Activated CD4-positive, alpha-beta T cell treated with anti-CD3 and anti-CD28 coated beads for 24 hours (primary cell): ENCODE results near the gene SRC.

Experiments
- DNase-seq, 2 donors: peaks; one replicate each; pipeline ENCODE4 v3.0.0-alpha.2; 2020; ENCODE audit warnings: low read depth in 2 of 2

The SRC gene

DNA sequence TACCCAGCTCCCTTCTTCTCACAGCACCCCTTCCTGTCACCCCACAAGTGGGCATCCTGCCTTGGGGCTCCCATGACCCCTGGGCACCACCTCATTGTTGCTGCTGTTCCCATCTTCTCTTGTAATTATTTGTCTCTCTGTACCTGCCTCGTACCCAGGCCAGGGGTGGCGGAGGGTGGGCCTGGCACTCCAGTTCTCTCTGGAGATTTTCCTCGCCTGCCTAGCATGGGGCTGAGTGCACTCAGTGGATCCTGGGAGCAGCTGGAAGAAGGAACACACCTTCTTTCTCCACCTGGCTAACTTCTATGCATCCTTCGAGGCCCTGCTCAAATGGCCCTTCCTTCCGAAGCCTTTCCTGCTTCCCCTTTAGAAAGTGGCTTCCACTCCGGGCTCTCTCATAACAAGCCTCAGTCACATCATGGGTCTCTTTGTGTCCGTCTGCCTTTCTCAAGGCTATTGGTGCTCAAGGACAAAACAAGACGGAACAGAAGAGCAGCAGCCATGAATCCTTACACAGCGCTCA, 79.2 kb downstream of the SRC start:
- no peak for DNase-seq

DNA sequence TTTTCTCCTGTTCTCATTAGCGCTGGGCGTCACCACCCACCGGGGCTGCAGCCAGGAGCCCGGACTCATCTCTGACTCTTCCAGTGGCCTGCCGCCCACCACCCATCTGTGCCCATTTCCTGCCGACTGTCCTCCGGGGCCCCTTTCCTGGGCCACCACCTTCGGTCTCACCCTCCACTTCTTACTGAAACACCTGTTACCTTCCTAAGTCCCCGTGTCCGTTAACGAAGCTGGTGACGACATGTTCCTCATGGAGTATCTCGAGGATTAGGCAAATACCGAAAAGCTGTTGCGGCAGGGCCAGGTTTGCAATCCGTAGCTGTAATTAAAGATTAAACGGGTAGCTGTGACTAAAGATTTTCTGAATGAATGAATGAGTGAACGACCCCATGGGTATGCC, 80.2 kb downstream of the SRC start:
- DNase-seq = no peak

DNA sequence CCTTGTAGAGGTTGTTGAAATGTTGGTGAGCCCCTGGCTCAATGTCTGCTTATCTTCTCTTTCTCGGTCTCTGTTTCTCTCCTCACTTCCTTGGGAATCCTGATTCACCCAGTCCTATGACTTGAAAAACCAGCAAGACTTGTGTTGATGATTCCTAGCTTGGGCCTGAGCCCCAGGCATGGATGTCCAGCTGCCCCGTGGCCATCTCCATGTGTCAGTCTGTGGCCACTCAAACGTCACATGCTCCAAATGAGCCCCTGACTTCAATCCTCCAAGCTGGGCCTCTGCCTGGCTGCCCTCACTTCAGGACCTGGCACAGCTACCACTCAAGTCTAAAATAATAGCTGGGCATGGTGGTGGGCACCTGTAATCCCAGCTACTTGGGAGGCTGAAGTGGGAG, 81.0 kb downstream of the SRC start:
- DNase-seq = no peak

DNA sequence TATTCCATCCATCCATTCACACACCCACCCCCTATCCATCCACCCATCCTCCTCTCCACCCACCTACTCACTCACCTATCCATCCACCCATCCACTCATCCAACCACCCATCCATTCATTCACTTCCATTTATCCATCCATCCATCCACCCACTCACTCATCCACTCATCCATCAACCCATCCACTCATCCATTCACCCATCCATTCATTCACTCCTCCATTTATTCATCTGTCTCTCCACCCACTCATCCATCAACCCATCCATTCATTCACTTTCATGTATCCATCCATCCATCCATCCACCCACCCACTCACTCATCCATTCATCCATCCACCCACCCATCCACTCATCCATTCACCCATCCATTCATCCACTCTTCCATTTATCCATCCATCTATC, 84.1 kb downstream of the SRC start:
- DNase-seq = no peak

DNA sequence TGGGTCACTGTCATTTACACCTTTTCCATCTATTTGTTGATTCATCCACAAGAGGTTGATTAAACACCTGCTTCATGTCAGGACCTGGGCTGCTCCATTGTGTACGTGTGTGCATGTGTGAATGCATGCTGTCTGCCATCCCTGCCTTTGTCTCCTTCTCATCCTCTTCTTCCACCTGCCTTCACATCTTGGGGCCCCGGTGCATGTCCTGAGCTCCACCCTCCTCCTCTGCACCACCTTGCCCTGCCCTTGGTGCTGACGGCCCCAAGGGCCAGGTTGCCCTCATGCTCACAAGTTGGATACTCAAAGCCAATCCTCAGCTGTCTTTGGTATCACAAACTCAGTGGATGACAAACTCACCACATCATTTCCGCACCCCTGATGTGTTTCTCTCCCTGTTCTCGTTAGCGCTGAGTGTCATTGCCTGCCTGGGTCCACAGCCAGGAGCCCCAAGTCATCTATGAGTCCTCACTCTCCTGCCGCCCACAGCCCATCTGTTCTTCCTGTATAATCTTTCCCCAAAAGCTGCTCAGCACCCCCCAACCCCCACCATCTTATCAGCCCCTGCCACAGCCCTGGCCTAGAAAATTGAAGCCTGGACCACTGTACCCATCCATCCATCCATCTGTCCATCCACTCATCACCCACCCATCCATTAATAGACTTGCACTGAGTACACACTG, 85.0 kb downstream of the SRC start:
- no peak for DNase-seq

DNA sequence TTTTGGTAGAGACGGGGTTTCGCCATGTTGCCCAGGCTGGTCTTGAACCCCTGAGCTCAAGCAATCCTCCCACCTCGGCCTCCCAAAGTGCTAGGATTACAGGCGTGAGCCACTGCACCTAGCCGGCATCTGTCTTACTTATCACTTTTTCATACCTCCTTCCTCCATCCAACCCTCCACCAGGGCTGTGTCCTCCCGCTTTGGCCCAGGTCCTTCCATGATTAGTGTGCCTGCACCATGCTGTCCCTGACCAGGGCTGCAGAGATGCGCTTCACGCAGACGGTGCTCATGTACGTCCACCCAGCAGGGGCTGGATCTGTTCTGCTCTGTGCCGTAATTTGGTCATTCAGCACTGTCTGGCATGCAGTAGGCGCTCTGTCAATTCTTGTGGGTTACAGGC, 85.8 kb downstream of the SRC start:
- no peak for DNase-seq

DNA sequence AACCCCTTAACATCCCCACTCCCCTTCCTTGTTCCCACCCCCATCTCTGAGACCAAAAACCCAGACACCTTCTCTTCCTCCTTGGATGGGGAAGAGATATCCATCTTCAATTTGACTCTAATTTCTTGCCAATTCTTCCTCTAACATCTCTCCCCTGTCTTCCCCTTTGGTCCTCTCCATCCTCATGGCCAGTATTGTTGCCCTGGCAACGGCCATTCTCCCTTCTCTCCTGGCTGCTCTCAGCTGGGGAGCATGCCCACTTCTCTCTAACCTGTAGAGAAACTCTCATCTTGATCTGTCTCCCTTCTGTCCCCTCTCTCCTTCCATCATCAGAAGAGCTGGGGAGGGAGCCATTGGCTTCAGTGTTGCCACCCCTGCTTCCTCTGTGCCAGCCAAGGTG, 86.7 kb downstream of the SRC start:
- no peak for DNase-seq

DNA sequence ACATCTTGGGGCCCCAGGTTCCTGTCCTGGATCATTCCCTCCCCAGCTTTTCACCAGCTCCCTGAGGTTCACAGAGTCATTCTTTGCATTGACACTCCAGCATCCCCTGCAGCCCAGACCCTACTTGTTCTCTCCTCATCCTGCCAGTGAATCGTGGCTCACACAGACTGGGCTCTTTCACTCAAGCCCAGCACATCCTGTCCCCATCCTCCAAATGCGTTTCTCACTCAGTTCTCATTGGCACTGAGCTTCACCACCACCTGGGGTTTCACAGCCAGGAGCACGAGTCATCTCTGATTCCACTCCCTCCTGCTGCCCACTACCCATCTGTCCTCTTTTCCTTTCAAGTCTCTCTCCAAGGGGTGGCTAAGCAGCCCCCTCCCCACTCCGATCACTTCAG, 89.7 kb downstream of the SRC start:
- no peak for DNase-seq

DNA sequence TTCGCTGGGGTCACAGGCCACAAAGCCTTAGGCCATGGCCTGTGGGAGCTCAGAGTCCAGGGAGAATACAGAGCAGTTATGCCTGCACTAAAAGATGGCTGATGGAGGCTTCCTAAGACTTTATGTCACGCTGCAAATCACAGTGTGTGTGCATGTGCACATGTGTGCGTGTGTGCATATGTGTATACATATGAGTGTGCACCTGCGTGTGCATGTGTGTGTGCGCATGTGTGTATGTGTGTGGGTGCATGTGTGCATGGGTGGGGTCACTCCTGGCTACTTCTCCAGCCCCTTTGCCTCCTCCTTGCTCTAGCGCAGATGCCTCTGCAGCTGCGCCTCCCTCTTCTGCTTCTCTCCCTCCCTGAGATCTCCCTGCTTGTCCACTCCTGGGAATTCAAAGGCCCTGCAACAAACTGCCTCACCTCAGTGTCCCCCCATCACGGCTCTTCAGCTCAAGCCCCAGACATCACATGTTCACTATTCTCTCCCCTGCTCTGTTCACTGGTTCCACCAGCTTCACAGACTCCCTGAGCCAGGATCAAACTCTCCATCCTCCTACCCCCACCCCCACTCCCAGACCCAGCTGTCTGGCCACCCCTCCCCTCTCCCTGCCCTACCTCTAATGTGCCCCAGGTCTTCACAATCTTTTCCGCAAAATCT, 90.7 kb downstream of the SRC start:
- no peak for DNase-seq

DNA sequence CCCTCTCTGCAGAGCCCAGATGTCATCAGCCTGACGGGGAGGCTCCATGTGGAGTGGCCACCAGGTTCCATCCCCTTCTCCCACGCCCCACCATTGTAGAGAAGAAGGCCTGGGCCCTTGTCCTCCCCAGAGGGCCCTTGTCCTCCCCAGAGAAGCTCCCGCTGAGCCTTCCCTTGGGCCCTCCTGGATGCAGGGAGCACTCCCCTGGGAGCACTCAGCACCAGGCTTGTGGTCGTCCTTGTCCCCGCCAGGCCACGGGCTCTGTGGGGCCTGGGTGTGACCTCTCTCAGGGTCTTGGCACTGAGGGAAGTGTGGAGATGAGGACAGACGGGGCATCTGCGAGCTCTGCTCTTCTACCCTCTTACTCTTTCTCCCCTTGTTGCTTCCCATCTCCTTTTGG, 91.7 kb downstream of the SRC start:
- no peak for DNase-seq

DNA sequence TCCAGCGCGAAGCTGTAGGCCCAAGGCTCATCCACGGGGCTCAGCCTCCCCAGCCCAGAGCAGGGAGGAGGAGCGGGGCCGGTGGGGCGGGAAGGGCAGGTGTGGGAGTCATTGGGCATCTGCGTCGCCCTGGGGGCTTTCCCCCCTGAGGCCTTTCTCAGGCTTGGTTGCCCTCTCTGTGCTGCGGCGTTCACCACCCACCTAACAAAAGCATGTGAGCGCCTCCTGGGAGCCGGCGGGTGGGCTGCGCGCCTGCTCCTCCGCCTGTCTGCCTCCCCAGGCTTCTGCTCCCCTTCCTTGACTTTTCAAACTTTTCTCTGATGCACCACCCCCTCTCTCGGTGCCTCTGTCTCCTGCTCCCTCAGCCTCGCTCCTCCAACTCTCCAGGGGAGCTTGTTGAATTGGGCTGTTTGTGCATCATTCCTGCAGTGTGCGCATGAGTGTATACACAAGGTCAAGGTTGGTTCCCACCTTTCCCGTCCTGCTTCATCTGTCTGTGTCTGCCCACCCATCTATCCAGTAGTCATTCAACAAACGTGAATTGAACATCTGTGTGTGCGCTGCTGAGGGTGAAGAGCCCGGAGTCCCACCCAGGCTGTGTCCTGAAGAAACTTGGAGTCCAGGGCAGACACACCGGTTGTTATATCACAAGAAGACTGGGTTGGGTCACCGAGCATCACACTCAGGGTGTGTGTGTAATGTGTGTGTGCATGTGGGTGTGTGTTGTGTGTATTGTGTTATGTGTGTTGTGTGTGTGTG, 92.7 kb downstream of the SRC start:
- no peak for DNase-seq

DNA sequence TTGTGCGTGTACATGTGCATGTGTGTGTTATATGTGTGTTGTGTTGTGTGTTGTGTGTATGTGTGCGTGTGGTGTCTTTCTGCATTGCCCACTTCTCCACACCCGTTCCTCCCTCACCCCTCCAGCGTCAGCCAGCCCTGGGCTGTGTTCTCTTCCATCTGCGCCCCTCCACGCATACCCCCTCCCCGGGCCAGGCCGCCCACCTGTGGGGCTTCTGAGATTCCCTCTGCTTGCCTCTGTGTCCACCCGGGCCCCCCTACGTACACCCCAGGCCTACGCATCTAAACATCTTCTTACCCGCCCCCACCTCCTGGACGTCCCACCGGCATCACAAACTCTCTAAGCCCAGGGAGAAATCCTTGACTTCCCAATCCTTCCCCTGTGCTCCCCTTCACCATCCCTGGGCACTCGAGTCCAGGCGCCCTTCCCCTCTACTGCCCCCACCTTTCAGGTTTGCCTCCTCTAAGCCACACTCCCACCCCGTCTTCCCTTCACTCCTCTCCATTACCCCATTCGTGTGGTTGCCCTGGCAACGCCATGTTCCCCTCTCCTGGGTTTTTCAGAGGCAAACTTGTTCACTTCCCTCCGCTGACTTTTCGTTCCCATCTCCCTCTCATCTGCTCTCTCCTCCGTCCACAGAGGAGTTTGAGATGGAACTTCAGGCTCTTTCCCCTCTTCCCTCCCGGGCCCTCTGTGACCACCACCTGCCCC, 93.4 kb downstream of the SRC start:
- no peak for DNase-seq

DNA sequence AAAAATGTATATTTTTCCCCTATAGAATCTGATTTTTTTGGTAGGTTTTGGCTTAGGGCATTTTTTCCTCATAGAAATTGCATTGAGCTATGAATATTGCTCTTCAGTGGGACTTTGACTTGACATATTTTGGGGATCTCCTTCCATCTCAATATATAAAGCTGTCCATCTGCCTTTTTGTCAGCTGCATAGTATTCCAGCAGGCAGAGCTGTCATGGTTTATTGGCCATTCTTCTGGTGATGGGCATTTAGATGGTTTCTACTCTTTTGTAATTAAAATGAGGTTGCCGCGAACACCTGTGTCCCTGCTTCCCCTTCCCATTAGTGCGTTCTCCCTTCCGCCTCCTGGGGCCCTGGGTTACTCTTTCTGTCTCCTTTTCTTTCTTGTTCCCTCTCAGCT, 95.1 kb downstream of the SRC start:
- no peak for DNase-seq

DNA sequence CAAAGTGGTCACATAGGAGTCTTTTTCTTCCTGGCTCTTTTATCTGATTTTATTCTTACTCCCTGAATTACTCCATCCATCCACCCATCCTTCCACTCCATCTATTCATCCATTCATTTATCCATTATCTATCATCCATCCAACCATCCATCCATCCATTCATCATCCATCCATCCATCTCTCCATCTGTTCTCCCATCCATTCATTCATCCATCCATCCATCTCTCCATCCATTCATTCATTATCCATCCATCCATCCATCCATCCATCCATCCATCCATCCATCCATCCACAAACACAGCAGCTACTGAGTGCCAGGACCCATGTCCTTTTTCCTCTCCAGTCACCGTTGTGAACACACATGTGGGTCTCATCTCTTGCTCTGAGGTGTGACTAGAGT, 96.6 kb downstream of the SRC start:
- DNase-seq = no peak

DNA sequence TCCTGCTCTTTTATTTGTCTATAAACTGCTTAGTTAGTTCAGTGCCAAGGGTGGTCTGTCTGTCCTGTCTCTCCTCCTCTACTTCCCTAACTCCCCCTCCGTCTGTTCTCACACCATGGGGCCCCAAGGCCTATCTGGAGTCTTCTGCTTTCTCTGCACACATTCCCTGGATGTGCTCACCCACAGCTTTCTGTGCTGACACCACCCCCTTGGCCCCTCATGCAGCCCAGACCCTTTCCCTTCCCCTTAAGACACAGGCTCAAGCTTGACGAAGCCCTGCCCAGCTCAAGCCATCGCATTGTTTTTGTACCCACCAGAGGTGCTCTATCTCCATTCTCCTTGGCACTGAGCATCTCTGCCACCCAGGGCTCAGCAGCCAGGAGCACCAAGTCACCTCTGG, 97.0 kb downstream of the SRC start:
- DNase-seq = no peak

DNA sequence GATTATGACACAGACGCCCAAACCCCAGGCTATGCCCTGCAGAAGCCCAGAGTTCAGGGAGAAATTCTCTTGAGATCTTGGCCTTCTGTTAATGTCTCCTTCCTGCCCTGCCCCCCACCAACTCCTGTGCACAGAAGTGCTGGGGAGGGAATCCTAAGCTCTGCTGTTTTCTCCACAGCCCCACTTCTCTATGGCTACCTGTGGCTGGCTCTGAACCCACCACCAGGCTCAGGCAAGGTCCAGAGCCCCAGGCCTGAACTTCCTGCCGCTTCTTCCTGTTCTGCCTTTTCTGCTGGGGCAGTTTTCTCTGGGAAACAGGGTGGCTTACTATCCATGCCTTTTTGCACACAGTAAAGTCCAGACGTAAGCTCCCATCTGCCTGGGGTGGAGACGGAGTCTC, 97.7 kb downstream of the SRC start:
- no peak for DNase-seq

DNA sequence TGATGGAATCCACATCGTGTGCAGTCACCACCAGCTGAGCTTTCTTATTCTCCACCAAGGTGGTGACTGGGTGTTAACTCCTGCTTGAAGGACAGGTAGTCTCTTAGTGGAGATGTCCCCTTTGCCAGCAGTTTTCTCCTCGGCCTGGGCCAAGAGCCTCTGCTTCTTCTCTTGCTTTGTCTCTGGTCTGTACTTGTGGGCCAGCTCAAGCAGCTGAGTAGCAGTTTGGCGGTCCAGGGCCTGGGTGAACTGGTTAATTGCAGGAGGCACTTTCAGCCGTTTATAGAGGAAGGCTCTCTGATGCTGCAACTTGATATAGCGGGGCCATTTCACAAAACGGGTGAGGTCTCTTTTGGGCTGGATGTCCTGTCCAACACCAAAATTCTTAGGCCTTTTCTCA, 99.1 kb downstream of the SRC start:
- DNase-seq = no peak

DNA sequence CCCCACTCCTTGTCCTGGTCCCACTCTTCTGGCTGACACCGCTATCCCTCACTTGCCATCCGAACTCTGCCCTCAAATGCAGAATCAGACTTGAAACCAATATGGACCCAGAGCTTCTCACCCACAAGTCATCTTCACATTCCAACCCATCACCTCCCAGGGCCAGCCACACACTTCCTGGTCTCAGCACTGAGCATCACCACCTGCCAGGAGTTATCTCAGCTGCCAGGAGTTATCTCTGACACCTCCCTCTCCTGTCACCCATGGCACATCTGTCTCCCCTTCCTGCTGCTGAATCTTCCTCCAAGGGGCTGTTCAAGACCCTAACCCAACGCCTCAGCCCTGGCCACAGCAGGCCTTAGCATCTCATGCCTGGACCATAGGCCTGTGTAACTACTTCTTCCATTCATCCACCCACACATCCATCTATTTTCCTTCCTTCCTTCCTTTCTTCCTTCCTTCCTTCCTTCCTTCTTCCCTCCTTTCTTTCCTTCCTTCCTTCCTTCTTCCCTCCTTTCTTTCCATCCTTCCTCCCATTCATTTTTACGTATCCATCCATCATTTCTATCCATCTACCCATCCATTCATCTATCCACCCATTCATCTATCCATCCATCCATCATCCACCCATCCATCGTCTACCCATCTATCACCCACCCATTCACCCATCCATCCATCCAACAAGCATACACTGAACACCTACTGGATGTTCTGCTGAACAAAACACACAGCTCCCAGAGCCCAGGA, 100.5 kb downstream of the SRC start:
- no peak for DNase-seq

DNA sequence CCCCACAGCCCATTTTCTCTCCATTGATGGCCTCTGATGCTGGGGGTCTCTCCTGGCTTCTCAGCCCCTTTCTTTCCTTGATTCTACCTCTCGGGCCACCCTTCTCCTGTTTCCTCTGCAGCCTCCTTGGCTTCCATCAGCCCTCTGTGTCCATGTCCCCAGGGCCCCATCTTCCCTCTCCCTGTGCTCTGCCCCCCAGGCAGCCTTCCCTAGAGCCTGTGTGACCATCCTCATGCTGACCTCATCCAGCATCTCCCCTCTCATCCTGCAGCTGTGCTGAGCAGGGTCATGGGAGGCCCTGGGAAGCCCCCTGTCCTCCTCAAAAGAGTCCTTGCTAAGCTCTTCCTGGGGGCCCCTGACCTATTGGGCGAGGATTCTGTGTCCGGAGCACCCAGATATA, 101.7 kb downstream of the SRC start:
- no peak for DNase-seq

DNA sequence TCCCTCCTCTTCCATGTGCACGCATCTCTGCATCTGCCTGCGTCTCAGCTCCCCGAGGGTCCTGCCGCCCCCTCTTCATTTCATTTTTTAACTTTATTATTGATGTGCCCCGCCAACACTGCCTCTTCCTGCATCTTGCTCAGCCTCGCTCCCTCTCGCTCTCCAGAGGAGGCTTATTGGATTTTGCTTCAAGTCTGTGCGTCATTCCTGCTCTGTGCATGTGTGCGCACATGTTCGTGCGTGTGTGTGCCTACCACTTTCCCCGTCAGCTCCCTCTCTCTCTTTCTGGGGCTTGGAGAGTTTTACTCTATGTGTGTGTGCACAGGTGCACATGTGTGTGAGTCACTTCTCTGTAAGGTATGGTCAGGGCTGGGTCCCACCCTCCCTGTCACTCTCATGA, 103.3 kb downstream of the SRC start:
- no peak for DNase-seq

DNA sequence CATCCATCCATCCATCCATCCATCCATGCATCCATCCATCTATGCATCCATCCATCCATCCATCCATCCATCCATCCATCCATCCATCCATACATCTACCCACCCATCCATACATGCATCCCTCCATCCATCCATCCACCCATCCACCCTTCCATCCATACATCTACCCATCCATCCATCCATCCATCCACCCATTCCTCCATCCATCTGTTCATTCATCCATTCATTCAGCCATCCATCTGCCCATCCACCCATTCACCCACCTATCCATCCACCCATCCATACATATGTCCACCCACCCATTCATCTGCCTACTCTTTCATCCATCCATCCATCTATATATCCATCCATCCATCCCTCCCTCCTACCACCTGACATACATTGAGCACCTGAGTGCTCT, 104.4 kb downstream of the SRC start:
- no peak for DNase-seq

DNA sequence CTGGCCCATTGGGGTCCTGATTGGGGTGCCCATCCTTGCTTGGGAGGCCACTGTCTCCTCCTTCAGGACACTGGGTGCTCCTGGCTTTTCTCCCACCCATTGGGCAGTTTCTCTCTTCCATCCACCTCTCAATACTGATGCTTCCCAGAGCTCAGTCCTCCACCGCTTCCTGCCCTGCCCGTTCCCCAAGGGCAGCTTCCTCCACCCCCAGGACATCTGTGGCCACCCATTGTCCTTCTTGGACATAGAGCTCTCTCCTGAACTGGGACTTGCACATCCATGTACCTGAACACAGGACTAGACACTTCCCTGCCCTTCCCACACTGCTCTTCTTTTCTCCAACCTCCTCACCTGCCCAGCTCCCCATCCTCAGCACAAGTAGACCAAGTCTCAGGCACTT, 105.7 kb downstream of the SRC start:
- no peak for DNase-seq
